Ectodermal cell (in vitro differentiated cells): ENCODE measurements around the gene NAV2.

Experiments
- H3K27ac ChIP-seq: 2 replicates; pipeline ENCODE4 v1.7.0; 2013; ENCODE audit warnings: mild to moderate bottlenecking, low read depth, low read length; ENCODE audit not compliant: insufficient read depth, poor library complexity, severe bottlenecking
- H3K27me3 ChIP-seq: 2 replicates; pipeline ENCODE4 v1.7.0; 2013; ENCODE audit warnings: mild to moderate bottlenecking, low read length; ENCODE audit not compliant: insufficient read depth, control insufficient read depth, poor library complexity, severe bottlenecking
- H3K36me3 ChIP-seq: one replicate; pipeline ENCODE4 v1.7.0; 2013; ENCODE audit warnings: low read length; ENCODE audit not compliant: control insufficient read depth, insufficient read depth
- H3K4me1 ChIP-seq: one replicate; pipeline ENCODE4 v1.7.0; 2013; ENCODE audit warnings: low read length; ENCODE audit not compliant: control insufficient read depth, insufficient read depth
- H3K4me3 ChIP-seq: 2 replicates; pipeline ENCODE4 v1.7.0; 2013; ENCODE audit warnings: low read depth, low read length, control low read depth; ENCODE audit not compliant: insufficient read depth
- H3K9me3 ChIP-seq: 2 replicates; pipeline ENCODE4 v1.7.0; 2013; ENCODE audit warnings: mild to moderate bottlenecking, low read length, moderate library complexity; ENCODE audit not compliant: control insufficient read depth
- WGBS, 2 experiments: methylation state at CpG; one replicate each; pipeline ENCODE4 v1.1.7; 2013; ENCODE audit warnings: missing lambda C conversion rate in 2 of 2; 5-methylcytosine and 5-hydroxymethylcytosine counted together

NAV2 gene

GRCh38 chr11:19852288-19852687, 139.7 kb downstream of the NAV2 start:
- H3K4me3 ChIP-seq = no peak overlapping the region
- no peaks in the 10 kb centered on the region for H3K9me3 ChIP-seq
- 91 to 94% methylated on average over 2 of the region's 2 CpGs for WGBS, 2 experiments
- H3K4me1 ChIP-seq = peaks cover 18% of the 10 kb centered on the region
- no peak overlapping the region for H3K27ac ChIP-seq
- no peaks in the 10 kb centered on the region for H3K36me3 ChIP-seq
- H3K27me3 ChIP-seq = no peaks in the 10 kb centered on the region

- no peak overlapping the region for H3K4me3 ChIP-seq
- no peaks in the 10 kb centered on the region for H3K27me3 ChIP-seq
- H3K27ac ChIP-seq = no peak overlapping the region
- H3K9me3 ChIP-seq = no peaks in the 10 kb centered on the region
- H3K36me3 ChIP-seq = no peaks in the 10 kb centered on the region
- peaks cover 11% of the 10 kb centered on the region for H3K4me1 ChIP-seq
- WGBS, 2 experiments = 81 to 97% methylated on average over 2 of the region's 2 CpGs
Observed at GRCh38 chr11:19853016-19853415, 140.4 kb downstream of the NAV2 start.

- Histone ChIP-seq H3K27me3 (no peaks in the 10 kb centered on the region), H3K4me3 (no peak overlapping the region), H3K27ac (no peak overlapping the region), H3K9me3 (no peaks in the 10 kb centered on the region), H3K4me1 (peaks cover 6% of the 10 kb centered on the region), H3K36me3 (no peaks in the 10 kb centered on the region)
- WGBS, 2 experiments = 91 to 93% methylated on average over 4 of the region's 4 CpGs
Observed at GRCh38 chr11:19853920-19854319, 141.3 kb downstream of the NAV2 start.

GRCh38 chr11:19861171-19861570, 148.5 kb downstream of the NAV2 start:
- no peaks in the 10 kb centered on the region for H3K9me3 ChIP-seq
- 92 to 94% methylated on average over 5 of the region's 5 CpGs for WGBS, 2 experiments
- H3K4me1 ChIP-seq = peaks cover 17% of the 10 kb centered on the region
- H3K27ac ChIP-seq = no peak overlapping the region
- H3K4me3 ChIP-seq = no peak overlapping the region
- H3K27me3 ChIP-seq = no peaks in the 10 kb centered on the region
- no peaks in the 10 kb centered on the region for H3K36me3 ChIP-seq

- Histone ChIP-seq H3K4me1 (peaks cover 17% of the 10 kb centered on the region), H3K9me3 (no peaks in the 10 kb centered on the region), H3K4me3 (no peak overlapping the region), H3K27ac (no peak overlapping the region), H3K27me3 (no peaks in the 10 kb centered on the region), H3K36me3 (no peaks in the 10 kb centered on the region)
- 93 to 97% methylated on average over 4 of the region's 4 CpGs for WGBS, 2 experiments
Observed at GRCh38 chr11:19862091-19862490, 149.5 kb downstream of the NAV2 start.

- peak overlapping the region; percentile 83 for H3K27ac ChIP-seq
- 71 to 73% methylated on average over 6 of the region's 6 CpGs for WGBS, 2 experiments
- H3K36me3 ChIP-seq = no peaks in the 10 kb centered on the region
- H3K27me3 ChIP-seq = no peaks in the 10 kb centered on the region
- H3K4me3 ChIP-seq = no peak overlapping the region
- peaks cover 23% of the 10 kb centered on the region for H3K4me1 ChIP-seq
- no peaks in the 10 kb centered on the region for H3K9me3 ChIP-seq
Observed at GRCh38 chr11:19864141-19865140, 151.8 kb downstream of the NAV2 start.

GRCh38 chr11:19866037-19866436, 153.4 kb downstream of the NAV2 start:
- Histone ChIP-seq H3K36me3 (no peaks in the 10 kb centered on the region), H3K27ac (no peak overlapping the region), H3K4me3 (no peak overlapping the region), H3K4me1 (peaks cover 23% of the 10 kb centered on the region), H3K27me3 (no peaks in the 10 kb centered on the region), H3K9me3 (no peaks in the 10 kb centered on the region)
- 84 to 89% methylated on average over 3 of the region's 3 CpGs for WGBS, 2 experiments

- 98 to 100% methylated on average over 4 of the region's 4 CpGs for WGBS, 2 experiments
Observed at GRCh38 chr11:19866521-19866920, 153.9 kb downstream of the NAV2 start.

GRCh38 chr11:19867064-19867463, 154.4 kb downstream of the NAV2 start:
- H3K36me3 ChIP-seq = no peaks in the 10 kb centered on the region
- H3K9me3 ChIP-seq = no peaks in the 10 kb centered on the region
- H3K4me1 ChIP-seq = peaks cover 23% of the 10 kb centered on the region
- 86 to 100% methylated on average over 1 of the region's 1 CpG for WGBS, 2 experiments
- H3K27ac ChIP-seq = no peak overlapping the region
- no peak overlapping the region for H3K4me3 ChIP-seq
- H3K27me3 ChIP-seq = no peaks in the 10 kb centered on the region

More at GRCh38 chr11:19866521-19866920, 153.9 kb downstream of the NAV2 start:
- H3K4me3 ChIP-seq = no peak overlapping the region
- no peaks in the 10 kb centered on the region for H3K9me3 ChIP-seq
- H3K27me3 ChIP-seq = no peaks in the 10 kb centered on the region
- H3K27ac ChIP-seq = no peak overlapping the region
- peaks cover 23% of the 10 kb centered on the region for H3K4me1 ChIP-seq
- H3K36me3 ChIP-seq = no peaks in the 10 kb centered on the region

- Histone ChIP-seq H3K4me3 (no peak overlapping the region), H3K36me3 (no peaks in the 10 kb centered on the region), H3K27me3 (no peaks in the 10 kb centered on the region), H3K27ac (no peak overlapping the region), H3K4me1 (peaks cover 34% of the 10 kb centered on the region), H3K9me3 (no peaks in the 10 kb centered on the region)
- 86 to 88% methylated on average over 6 of the region's 6 CpGs for WGBS, 2 experiments
Observed at GRCh38 chr11:19868281-19868821, 155.7 kb downstream of the NAV2 start.
